A673 (cell line): ENCODE data around the gene LAMP2. TPM values are rescaled to one million over a fixed set of nuclear protein-coding genes. Genes with fewer than 3 reads are reported as not detected.
A peak's percentile ranks its signal among the peaks of the same experiment; 100 is the strongest.

Source experiments
- BruUV-seq: library from RNA; stranded (reverse); fragments of 400-500 nt; replicated peaks from 2 replicates; lab custom pipeline; 2021; lab: Mats Ljungman, UMichigan
- CTCF ChIA-PET: fragments of 300-600 bp; sonication (Branson Sonifier 250); formaldehyde crosslinking; loops from one replicate; lab custom pipeline; 2022; ENCODE audit warnings: antibody characterized with exemption; lab: Charles Lee
- POLR2A ChIA-PET: fragments of 300-600 bp; sonication (Branson Sonifier 250); formaldehyde crosslinking; loops from one replicate; lab custom pipeline; 2022; ENCODE audit warnings: antibody characterized with exemption; ENCODE audit not compliant: low non-redundant PET; lab: Charles Lee
- DNase-seq: peaks from one replicate; pipeline ENCODE4 v3.0.0-alpha.2; 2015; ENCODE audit warnings: low spot score
- H3K27ac ChIP-seq: fragments of 200-600 bp; sonication (generic); 2 replicates; pipeline ENCODE4 v1.5.1; 2016; ENCODE audit warnings: mixed run types, low read depth, mild to moderate bottlenecking, mixed read lengths, antibody characterized with exemption, low read length; ENCODE audit not compliant: poor library complexity, severe bottlenecking
- H3K27me3 ChIP-seq: fragments of 200-600 bp; sonication (generic); replicated peaks from 2 replicates; pipeline ENCODE4 v1.6.1; 2017; ENCODE audit warnings: mixed run types, low read depth, mild to moderate bottlenecking, mixed read lengths, antibody characterized with exemption, low read length; ENCODE audit not compliant: insufficient read depth, poor library complexity
- H3K36me3 ChIP-seq: fragments of 200-600 bp; sonication (generic); 2 replicates; pipeline ENCODE4 v1.6.1; 2016; ENCODE audit warnings: mixed run types, mild to moderate bottlenecking, mixed read lengths, antibody characterized with exemption, low read length; ENCODE audit not compliant: insufficient read depth, poor library complexity, severe bottlenecking
- H3K4me1 ChIP-seq: fragments of 200-600 bp; sonication (generic); 2 replicates; pipeline ENCODE4 v1.6.1; 2017; ENCODE audit warnings: mixed run types, mild to moderate bottlenecking, mixed read lengths, antibody characterized with exemption, low read length; ENCODE audit not compliant: insufficient read depth, poor library complexity, severe bottlenecking
- H3K4me3 ChIP-seq: fragments of 200-600 bp; sonication (generic); 2 replicates; pipeline ENCODE4 v1.5.1; 2016; ENCODE audit warnings: low read depth, mixed run types, mild to moderate bottlenecking, mixed read lengths, low read length; ENCODE audit not compliant: poor library complexity, severe bottlenecking
- H3K9me3 ChIP-seq: fragments of 200-600 bp; sonication (generic); 2 replicates; pipeline ENCODE4 v1.6.1; 2016; ENCODE audit warnings: mixed run types, low read depth, mild to moderate bottlenecking, mixed read lengths, antibody characterized with exemption, low read length; ENCODE audit not compliant: poor library complexity, severe bottlenecking
- CTCF ChIP-seq: fragments of 300-800, 200-600 bp; sonication (generic); conservative IDR thresholded peaks from 2 replicates; pipeline ENCODE4 v1.5.1; 2017; ENCODE audit warnings: low read depth, mild to moderate bottlenecking, antibody characterized with exemption, low read length, moderate library complexity, mixed read lengths
- EZH2 ChIP-seq: fragments of 200-600 bp; sonication (generic); IDR thresholded peaks from 2 replicates; pipeline ENCODE4 v1.6.1; 2017; ENCODE audit warnings: borderline replicate concordance, low read depth, mild to moderate bottlenecking, mixed read lengths, antibody characterized with exemption, low read length; ENCODE audit not compliant: poor library complexity, severe bottlenecking
- intact Hi-C: fragments of 100-400 bp; cut with micrococcal nuclease; formaldehyde crosslinking; loops from one replicate; pipeline ENCODE4 v1.10.0; 2022; ENCODE audit not compliant: unreplicated experiment
- total RNA-seq: library from RNA; stranded (reverse); gene quantifications from 2 replicates; pipeline ENCODE4 v1.2.3, GENCODE V29; 2021

Gene LAMP2
- total RNA-seq, 1 experiment from 2014 or later: 61.0 TPM

GRCh38 chrX:120402369-120402768 is 66.7 kb downstream of the LAMP2 start:
- ChIA-PET CTCF (no interaction called here), POLR2A (no interaction called here)
- DNase-seq: no peak
- BruUV-seq: no TSS peak
- no peaks in the 10 kb centered on the region for H3K27me3 ChIP-seq
- TF ChIP-seq CTCF (no peak), EZH2 (no peak)
- no peaks in the 10 kb centered on the region for H3K4me1 ChIP-seq
- H3K9me3 ChIP-seq: no peaks in the 10 kb centered on the region
- intact Hi-C loops: no loop called here
- H3K4me3 ChIP-seq: no peak overlapping the region
- no peak overlapping the region for H3K27ac ChIP-seq
- H3K36me3 ChIP-seq: no peaks in the 10 kb centered on the region

GRCh38 chrX:120401301-120401700 is 67.8 kb downstream of the LAMP2 start:
- intact Hi-C loops: no loop called here
- no peak for TF ChIP-seq EZH2
- no peak for TF ChIP-seq CTCF
- H3K9me3 ChIP-seq: no peaks in the 10 kb centered on the region

GRCh38 chrX:120380699-120381098 is 88.4 kb downstream of the LAMP2 start:
- peak; percentile 32 for DNase-seq
- no peak for TF ChIP-seq EZH2
- TF ChIP-seq CTCF: peak; percentile 48
- Histone ChIP-seq H3K4me3 (no peak overlapping the region), H3K36me3 (no peaks in the 10 kb centered on the region), H3K27ac (no peak overlapping the region), H3K9me3 (no peaks in the 10 kb centered on the region), H3K27me3 (no peaks in the 10 kb centered on the region), H3K4me1 (no peaks in the 10 kb centered on the region)
- CTCF ChIA-PET: interaction anchor here (1.0 kb wide), 1 partner anchor 71 kb away, joined by 4 read pairs; no protein-coding TSS in a partner anchor
- intact Hi-C loops: loop anchor here (1.0 kb wide), 1 partner anchor 70 kb away; no protein-coding TSS in a partner anchor
- POLR2A ChIA-PET: no interaction called here
- BruUV-seq: no TSS peak

More at GRCh38 chrX:120401301-120401700, 67.8 kb downstream of the LAMP2 start:
- Histone ChIP-seq H3K27me3 (no peaks in the 10 kb centered on the region), H3K36me3 (no peaks in the 10 kb centered on the region), H3K27ac (no peak overlapping the region), H3K4me1 (no peaks in the 10 kb centered on the region), H3K4me3 (no peak overlapping the region)
- ChIA-PET CTCF (no interaction called here), POLR2A (no interaction called here)
- no TSS peak for BruUV-seq
- DNase-seq: no peak
